Liver (tissue), 9 donors: Measurements from ENCODE around the gene RARB. TPM values are rescaled to one million over a fixed set of nuclear protein-coding genes. Genes with fewer than 3 reads are reported as not detected.

ENCODE experiments used
- DNase-seq: peaks from one replicate; pipeline ENCODE4 v3.0.0-alpha.2; 2017; ENCODE audit warnings: low spot score
- H3K27ac ChIP-seq, 2 donors: one replicate each; pipeline ENCODE4 v1.7.0; 2013; ENCODE audit warnings: inconsistent platforms in 2 of 2, low read length in 2 of 2, control low read depth in 1 of 2, low read depth in 1 of 2, mild to moderate bottlenecking in 1 of 2
- H3K27me3 ChIP-seq, 4 donors: one replicate each; pipeline versions ENCODE4 v1.6.1 to v1.7.0; 2013; ENCODE audit warnings: low read length in 3 of 4, inconsistent platforms in 1 of 4, mild to moderate bottlenecking in 1 of 4, moderate library complexity in 1 of 4; ENCODE audit not compliant: control insufficient read depth in 4 of 4, insufficient read depth in 4 of 4
- H3K36me3 ChIP-seq, 4 donors: one replicate each; pipeline versions ENCODE4 v1.6.1 to v1.7.0; 2013; ENCODE audit warnings: low read length in 3 of 4, mild to moderate bottlenecking in 3 of 4, low read depth in 1 of 4, moderate library complexity in 1 of 4; ENCODE audit not compliant: control insufficient read depth in 4 of 4, insufficient read depth in 3 of 4
- H3K4me1 ChIP-seq, 4 donors: one replicate each; pipeline versions ENCODE4 v1.6.1 to v1.7.0; 2013; ENCODE audit warnings: low read length in 3 of 4, mild to moderate bottlenecking in 3 of 4, moderate library complexity in 1 of 4; ENCODE audit not compliant: control insufficient read depth in 4 of 4, insufficient read depth in 4 of 4
- H3K4me3 ChIP-seq, 3 donors: one replicate each; pipeline versions ENCODE4 v1.6.1 to v1.7.0; 2013; ENCODE audit warnings: low read length in 3 of 3, control low read depth in 1 of 3, low read depth in 1 of 3, mild to moderate bottlenecking in 1 of 3
- H3K9ac ChIP-seq, 2 donors: one replicate each; pipeline ENCODE4 v1.7.0; 2013; ENCODE audit warnings: low read length in 2 of 2, mild to moderate bottlenecking in 2 of 2, moderate library complexity in 2 of 2, control low read depth in 1 of 2, low read depth in 1 of 2
- H3K9me3 ChIP-seq, 4 donors: one replicate each; pipeline versions ENCODE4 v1.6.1 to v1.7.0; 2013; ENCODE audit warnings: low read length in 3 of 4; ENCODE audit not compliant: control insufficient read depth in 4 of 4
- ATF3 ChIP-seq: IDR thresholded peaks from 2 replicates; pipeline ENCODE4 v1.6.1; 2016; ENCODE audit warnings: antibody characterized with exemption
- CTCF ChIP-seq: fragments of 150-350 bp; IDR thresholded peaks from 2 replicates; pipeline ENCODE4 v1.5.1; 2017; ENCODE audit warnings: improper control_type of control experiment, low read depth, low read length; ENCODE audit not compliant: missing input control
- EGR1 ChIP-seq, 2 donors: IDR thresholded peaks; 2 replicates each; pipeline ENCODE4 v1.6.1; 2016 to 2018; ENCODE audit warnings: antibody characterized with exemption in 2 of 2, low read depth in 2 of 2
- FOXA1 ChIP-seq: IDR thresholded peaks from 2 replicates; pipeline ENCODE4 v1.6.1; 2016; ENCODE audit warnings: antibody characterized with exemption
- FOXA2 ChIP-seq: IDR thresholded peaks from 2 replicates; pipeline ENCODE4 v1.6.1; 2016; ENCODE audit warnings: antibody characterized with exemption
- GABPA ChIP-seq, 2 donors: IDR thresholded peaks in 1 of 2; conservative IDR thresholded peaks in 1 of 2; 2 replicates each; pipeline ENCODE4 v1.6.1; 2016; ENCODE audit warnings: antibody characterized with exemption in 2 of 2, mild to moderate bottlenecking in 1 of 2, moderate library complexity in 1 of 2
- HNF4A ChIP-seq, 2 donors: conservative IDR thresholded peaks; 2 replicates each; pipeline ENCODE4 v1.6.1; 2016; ENCODE audit warnings: antibody characterized with exemption in 2 of 2, mild to moderate bottlenecking in 2 of 2
- HNF4G ChIP-seq: IDR thresholded peaks from 2 replicates; pipeline ENCODE4 v1.6.1; 2016; ENCODE audit warnings: antibody characterized with exemption
- JUND ChIP-seq, 2 donors: IDR thresholded peaks; 2 replicates each; pipeline ENCODE4 v1.6.1; 2016; ENCODE audit warnings: antibody characterized with exemption in 2 of 2
- MAX ChIP-seq: IDR thresholded peaks from 2 replicates; pipeline ENCODE4 v1.6.1; 2016; ENCODE audit warnings: antibody characterized with exemption
- NR2F2 ChIP-seq: IDR thresholded peaks from 2 replicates; pipeline ENCODE4 v1.6.1; 2016; ENCODE audit warnings: antibody characterized with exemption
- RAD21 ChIP-seq, 2 donors: IDR thresholded peaks; 2 replicates each; pipeline ENCODE4 v1.6.1; 2016; ENCODE audit warnings: antibody characterized with exemption in 2 of 2, mild to moderate bottlenecking in 2 of 2
- REST ChIP-seq: IDR thresholded peaks from 2 replicates; pipeline ENCODE4 v1.6.1; 2016; ENCODE audit warnings: antibody characterized with exemption, mild to moderate bottlenecking
- RXRA ChIP-seq, 2 donors: IDR thresholded peaks; 2 replicates each; pipeline ENCODE4 v1.6.1; 2017 to 2018; ENCODE audit warnings: antibody characterized with exemption in 2 of 2, mild to moderate bottlenecking in 1 of 2
- SP1 ChIP-seq: IDR thresholded peaks from 2 replicates; pipeline ENCODE4 v1.6.1; 2018; ENCODE audit warnings: antibody characterized with exemption, mild to moderate bottlenecking
- TAF1 ChIP-seq: conservative IDR thresholded peaks from 2 replicates; pipeline ENCODE4 v1.6.1; 2016; ENCODE audit warnings: antibody characterized with exemption, mild to moderate bottlenecking
- YY1 ChIP-seq: IDR thresholded peaks from 2 replicates; pipeline ENCODE4 v1.6.1; 2016; ENCODE audit warnings: antibody characterized with exemption, mild to moderate bottlenecking
- ZBTB33 ChIP-seq: IDR thresholded peaks from 2 replicates; pipeline ENCODE4 v1.6.1; 2016; ENCODE audit warnings: antibody characterized with exemption
- WGBS: extraction: QIAGEN DNeasy Blood & Tissue Kit; methylation state at CpG from one replicate; pipeline ENCODE4 v1.1.7; 2013; 5-methylcytosine and 5-hydroxymethylcytosine counted together
- polyA plus RNA-seq, 2 donors: library from polyadenylated mRNA; stranded (reverse) in 1 of 2; unstranded in 1 of 2; fragments of 200-250 nt in 1 of 2; fragments of >200 nt in 1 of 2; fragmentation: Nextera tagmentation in 1 of 2; extraction: Ambion mirVana in 1 of 2; gene quantifications; one replicate each; pipeline versions ENCODE4 v1.2.1 to v1.2.3, GENCODE V29; 2013 to 2015
- total RNA-seq, 2 donors: library from RNA; depleted of rRNA; stranded (reverse); fragments of >200 nt; gene quantifications; one replicate each; pipeline ENCODE4 v1.2.3, GENCODE V29; 2014
- donor health status: healthy.
- donor health status: healthy.
- donor health status: healthy.
- donor health status: healthy.
- donor health status: healthy.

Gene RARB
- total and polyA plus RNA-seq, 4 donors: 2.1 to 3.3 (median 2.3) TPM

- no peak for DNase-seq
- WGBS: 47% methylated on average over 2 of the region's 2 CpGs
- H3K36me3 ChIP-seq: no peaks in the 10 kb centered on the region
- peaks cover 3 to 10% (median 5%) of the 10 kb centered on the region in 4 donors for H3K4me1 ChIP-seq
- H3K27ac ChIP-seq: no peak overlapping the region
- TF ChIP-seq ATF3 (peak; percentile 80), REST (peak; percentile 75), CTCF (no peak), FOXA1 (peak; percentile 94), EGR1 (IDR thresholded peaks at IDR 0.05; ENCODE audit: low read depth in 2 of 2) (peak in 1 of 2 donors; percentile 39), HNF4A (conservative IDR thresholded peaks at IDR 0.05) (peak; percentile 81 to 87), FOXA2 (peak; percentile 73), NR2F2 (peak; percentile 78), RAD21 (IDR thresholded peaks at IDR 0.05) (peak; percentile 48 to 62), RXRA (IDR thresholded peaks at IDR 0.05) (peak; percentile 93), TAF1 (no peak), SP1 (peak; percentile 89), HNF4G (peak; percentile 78), MAX (peak; percentile 50), GABPA (IDR thresholded peaks at IDR 0.05 in 1 of 2, conservative IDR thresholded peaks at IDR 0.05 in 1 of 2) (no peak), JUND (IDR thresholded peaks at IDR 0.05) (peak; percentile 54 to 59), ZBTB33 (peak; percentile 64), YY1 (peak; percentile 81)
- H3K27me3 ChIP-seq: no peaks in the 10 kb centered on the region
- H3K9ac ChIP-seq: no peak overlapping the region
- H3K4me3 ChIP-seq: no peak overlapping the region
- no peaks in the 10 kb centered on the region for H3K9me3 ChIP-seq
These were observed 6.3 kb upstream of the RARB start for GRCh38 chr3:25421747-25422146.
